UCSD-AML1 (cell line): ENCODE measurements around the gene MCTP1.

ENCODE experiments used
- DNase-seq: peaks from one replicate; lab custom pipeline; 2025; ENCODE audit not compliant: unreplicated experiment; lab: John Stamatoyannopoulos, UW

Gene MCTP1

GRCh38 chr5:95080030-95080429, 204.9 kb downstream of the MCTP1 start:
- no peak for DNase-seq

- no peak for DNase-seq
Observed at GRCh38 chr5:95078868-95079267, 206.0 kb downstream of the MCTP1 start.

DNA sequence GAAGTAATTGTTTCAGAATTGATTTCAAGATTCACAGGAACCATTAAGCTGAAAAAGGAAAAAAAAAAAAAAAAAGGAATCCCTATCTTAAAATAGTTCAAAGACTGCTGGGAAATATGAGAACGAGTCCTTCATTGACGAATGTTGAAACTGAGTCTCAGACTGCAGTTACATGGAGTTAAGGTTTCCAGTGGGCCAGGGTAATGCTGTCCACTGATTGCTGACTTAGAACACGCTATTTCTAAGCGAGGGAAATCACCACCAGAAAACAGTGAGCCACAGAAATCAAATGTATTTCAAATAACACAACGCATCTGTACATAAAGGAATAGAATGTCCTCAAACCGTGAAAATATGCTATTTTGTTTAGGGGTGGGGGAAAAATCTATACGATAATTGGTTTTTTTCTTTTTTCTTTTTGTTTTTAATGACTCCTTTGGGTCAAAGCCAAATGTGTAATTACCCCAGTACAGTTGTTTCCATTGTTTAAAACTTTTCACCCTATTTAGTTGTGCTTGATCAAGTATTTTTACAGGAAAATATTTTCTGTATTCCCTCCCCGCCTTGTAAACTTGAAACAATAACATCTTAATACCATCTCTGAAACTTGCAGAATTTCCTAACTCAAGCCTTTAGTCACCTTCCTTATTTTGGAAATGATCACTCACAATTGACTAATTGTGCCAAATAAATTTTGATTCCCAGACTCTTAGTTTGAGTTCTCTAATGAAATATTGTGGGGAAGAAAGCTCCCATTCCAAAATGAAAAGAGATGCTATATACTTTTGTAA, 208.3 kb downstream of the MCTP1 start:
- DNase-seq: no peak

DNA sequence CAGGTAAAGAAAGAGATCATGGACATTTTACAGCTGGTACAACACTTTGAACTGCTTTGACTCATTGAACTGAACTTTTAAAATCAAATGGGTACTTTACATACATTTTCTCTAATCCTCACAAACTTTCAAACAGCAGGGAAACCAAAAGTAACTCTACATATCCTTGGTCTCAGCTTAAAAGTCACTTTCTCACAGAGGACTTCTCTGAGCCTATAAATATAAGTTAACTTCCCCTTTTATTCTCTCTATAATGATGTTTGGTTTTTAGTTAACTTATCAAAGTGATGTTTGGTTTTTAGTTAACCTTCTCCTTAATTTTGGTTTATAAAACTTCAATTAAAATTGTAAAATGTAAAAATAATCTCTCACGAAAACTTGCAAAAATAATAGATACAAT, 209.8 kb downstream of the MCTP1 start:
- no peak for DNase-seq

DNA sequence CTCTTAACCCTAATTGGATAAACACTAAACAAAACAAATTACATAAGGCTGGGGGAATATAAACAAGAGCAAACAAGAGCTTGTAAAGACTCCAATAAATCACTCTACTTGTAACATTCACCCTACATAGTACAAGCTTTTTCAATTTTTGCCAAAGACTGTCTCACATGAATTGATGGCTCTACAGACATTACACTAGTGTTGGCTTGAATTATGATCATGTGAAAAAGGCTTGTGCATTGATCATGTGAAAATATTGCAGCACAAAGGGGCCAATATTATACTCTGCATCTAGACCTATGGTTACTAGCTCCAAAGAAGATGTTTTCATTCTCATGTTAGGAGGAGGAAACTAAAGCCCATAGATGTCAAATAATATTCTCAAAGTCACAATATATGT, 212.6 kb downstream of the MCTP1 start:
- no peak for DNase-seq

DNA sequence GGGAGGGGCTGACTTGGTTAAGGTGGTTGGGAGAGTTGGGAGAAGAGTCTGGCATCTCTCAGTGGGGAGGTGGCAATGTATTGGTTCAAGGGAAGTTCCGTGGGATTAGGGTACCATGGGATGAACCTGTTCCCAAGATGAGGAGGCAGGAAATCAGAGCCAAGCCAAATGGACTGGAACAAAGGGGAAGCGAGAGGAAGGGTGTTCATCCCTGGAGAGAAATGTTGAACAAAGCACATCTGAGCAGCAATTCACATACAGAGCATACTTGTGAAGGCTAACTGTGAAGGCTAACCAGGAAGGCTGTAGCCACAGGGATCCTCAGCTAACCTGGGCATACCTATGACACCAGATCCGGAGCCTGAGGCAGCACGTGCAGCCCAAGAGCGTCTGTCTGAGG, 214.0 kb downstream of the MCTP1 start:
- DNase-seq: no peak

- peak; percentile 18 for DNase-seq
Observed at GRCh38 chr5:95070453-95070852, 214.4 kb downstream of the MCTP1 start.

DNA sequence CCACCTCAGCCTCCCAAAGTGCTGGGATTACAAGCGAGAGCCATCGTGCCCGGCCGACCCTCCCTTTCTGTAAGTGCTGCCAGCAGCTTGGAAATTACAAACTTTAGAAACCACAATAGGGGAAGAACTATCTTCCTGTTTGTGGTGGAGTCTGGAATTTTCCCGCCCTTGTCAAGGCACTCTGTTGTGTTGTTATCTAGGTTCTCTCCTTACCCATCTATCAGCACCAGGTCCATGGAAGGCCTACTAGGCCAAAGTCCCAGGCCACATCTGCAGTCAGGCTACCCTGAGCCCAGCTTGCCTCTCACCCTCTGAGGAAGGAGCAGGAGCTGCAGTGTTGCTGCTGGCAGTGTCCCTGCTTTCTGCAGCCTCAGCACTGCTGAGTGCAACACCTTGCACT, 214.9 kb downstream of the MCTP1 start:
- DNase-seq: peak; percentile 32

GRCh38 chr5:95069021-95069420, 215.9 kb downstream of the MCTP1 start:
- no peak for DNase-seq

GRCh38 chr5:95068289-95068910, 216.5 kb downstream of the MCTP1 start:
- DNase-seq: no peak

GRCh38 chr5:95066048-95066447, 218.8 kb downstream of the MCTP1 start:
- no peak for DNase-seq

DNA sequence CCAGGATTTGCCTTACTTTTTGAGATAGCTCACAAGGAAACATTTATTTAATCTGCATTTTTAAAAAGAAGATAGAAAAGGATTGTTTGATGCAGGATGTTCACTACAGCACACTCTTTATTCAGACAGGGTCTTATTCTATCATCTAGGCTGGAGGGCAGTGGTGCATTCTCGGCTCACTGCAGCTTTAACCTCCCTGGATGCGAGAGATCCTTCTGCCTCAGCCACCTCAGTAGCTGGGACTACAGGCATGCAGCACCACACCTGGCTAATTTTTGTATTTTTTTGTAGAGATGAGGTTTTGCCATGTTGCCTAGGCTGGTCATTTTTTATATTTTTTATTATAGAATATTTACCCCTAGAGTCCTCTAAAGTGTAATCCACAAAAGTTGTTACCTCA, 221.4 kb downstream of the MCTP1 start:
- no peak for DNase-seq

DNA sequence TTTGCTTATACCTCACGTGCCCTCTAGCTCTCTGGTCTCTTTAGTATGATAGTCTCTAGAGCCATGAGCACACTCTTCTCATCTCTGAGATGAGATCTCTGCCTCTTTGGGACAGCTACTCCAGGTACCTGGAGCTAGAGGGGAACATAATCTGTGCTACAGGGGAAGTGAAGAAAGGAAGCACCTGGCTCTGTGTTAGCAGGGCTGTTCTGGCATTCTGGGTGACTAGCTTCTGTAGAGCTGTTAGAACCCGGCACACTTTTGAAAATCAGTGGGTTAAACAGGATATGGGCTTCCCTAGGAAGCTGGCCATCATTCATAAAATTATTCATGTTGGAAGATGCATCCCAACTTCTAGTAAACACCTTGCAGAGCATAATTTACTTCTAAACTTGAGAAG, 224.8 kb downstream of the MCTP1 start:
- DNase-seq: peak; percentile 9

DNA sequence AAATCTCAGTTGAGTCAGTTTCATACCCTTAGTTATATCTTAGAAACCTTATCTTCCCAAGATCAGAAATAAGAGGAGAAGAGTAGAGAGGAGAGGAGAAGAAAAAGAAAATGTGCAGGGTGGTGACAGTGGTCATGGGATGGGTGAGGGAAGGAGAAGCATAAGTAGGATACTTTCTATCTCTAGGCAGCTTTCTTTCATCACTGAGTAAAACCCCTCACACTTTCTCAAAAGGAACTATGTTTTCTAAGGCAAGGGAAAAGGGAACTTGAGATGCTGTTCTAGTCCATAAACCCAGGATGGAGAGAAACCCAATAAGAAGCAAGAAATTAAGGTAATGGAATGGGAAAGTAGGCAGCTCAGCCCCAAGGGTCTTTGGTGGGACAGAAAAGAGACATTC, 225.3 kb downstream of the MCTP1 start:
- no peak for DNase-seq

DNA sequence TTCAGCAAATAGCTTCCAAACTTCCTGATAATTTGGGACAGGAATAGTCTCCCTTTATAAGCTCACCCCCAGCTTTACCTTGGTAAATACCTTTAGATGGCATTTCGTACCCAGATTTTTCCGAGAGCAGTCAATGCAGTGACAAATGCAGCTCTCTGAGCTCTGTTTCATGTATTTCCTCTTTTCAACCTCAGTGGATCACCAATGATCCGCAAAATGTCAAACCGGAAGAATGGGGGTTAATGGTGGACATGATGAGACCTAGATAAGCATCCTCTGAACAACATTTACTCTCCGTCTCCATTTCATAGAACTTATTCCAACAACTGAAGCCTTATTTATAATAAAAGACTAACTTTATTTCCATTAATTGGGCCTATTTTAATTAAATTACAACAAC, 227.3 kb downstream of the MCTP1 start:
- peak; percentile 10 for DNase-seq

GRCh38 chr5:95053253-95053652, 231.6 kb downstream of the MCTP1 start:
- no peak for DNase-seq

DNA sequence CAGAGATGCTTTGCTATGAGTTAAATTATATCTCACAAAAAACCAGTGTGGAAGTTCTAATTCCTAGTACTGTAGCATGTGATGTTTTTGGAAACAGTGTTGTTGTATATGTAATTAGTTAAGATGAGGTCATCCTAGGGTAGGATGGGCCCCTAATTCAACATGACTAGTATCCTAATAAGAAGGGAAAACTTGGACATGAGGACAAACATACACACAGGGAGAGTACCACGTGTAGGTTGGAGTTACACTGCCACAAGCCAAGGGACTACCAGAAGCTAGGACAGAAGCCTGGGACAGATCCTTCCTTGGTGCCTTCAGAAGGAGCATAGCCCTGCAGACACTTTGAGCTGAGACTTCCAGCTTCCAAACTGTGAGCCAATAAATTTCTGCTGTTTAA, 234.2 kb downstream of the MCTP1 start:
- DNase-seq: no peak

DNA sequence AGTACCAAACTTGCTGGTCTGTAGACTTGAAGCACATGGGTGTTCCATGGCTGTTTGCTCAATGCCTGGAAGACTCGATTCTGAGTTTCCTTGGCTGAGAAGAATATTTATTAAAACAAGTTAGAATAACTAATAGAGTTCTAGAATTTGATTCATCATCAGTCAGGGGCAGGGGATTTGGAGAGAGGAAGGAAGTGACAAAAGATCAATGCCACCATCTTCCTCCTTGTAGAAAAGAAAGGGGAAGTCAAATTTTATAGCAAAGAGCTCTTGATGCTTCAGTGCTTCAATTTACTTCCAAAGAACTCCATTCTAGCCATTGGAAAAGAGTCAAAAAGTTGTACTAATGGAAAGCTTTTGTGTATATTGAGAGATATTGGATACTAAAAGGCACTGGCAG, 236.3 kb downstream of the MCTP1 start:
- no peak for DNase-seq

GRCh38 chr5:95045181-95045965, 239.5 kb downstream of the MCTP1 start:
- DNase-seq: no peak

GRCh38 chr5:95044096-95044495, 240.8 kb downstream of the MCTP1 start:
- no peak for DNase-seq

DNA sequence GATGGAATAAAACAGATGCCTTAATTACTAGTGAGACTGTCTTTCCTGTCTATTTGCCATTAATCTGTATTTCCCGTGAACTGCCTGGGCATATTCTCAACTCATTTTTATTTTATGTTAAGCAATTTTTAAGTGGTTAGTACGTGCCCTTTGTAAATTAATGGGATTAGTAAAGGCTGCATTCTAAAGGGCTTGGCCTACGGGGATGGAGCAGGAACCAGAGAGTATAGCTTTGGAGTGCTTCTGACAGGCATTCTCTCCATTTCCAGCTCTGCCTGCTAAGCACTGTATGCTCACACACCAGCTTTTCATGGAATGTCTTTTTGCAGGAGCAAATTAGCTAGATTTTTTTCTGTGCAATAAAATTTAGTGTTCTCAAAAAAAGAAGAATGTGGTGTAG, 241.2 kb downstream of the MCTP1 start:
- no peak for DNase-seq

GRCh38 chr5:95043234-95043633, 241.7 kb downstream of the MCTP1 start:
- DNase-seq: peak; percentile 16
